Fibroblast of skin of right biceps (primary cell): ENCODE measurements around the gene GFY.
"Not testable (repeated sequence)": the region's sequence is repeated elsewhere in the genome, so short reads cannot be mapped to it uniquely, and the experiment has no call there.

ENCODE experiments used
- DNase-seq: peaks from one replicate; pipeline ENCODE4 v3.0.0-alpha.2; 2013

GFY gene

DNA sequence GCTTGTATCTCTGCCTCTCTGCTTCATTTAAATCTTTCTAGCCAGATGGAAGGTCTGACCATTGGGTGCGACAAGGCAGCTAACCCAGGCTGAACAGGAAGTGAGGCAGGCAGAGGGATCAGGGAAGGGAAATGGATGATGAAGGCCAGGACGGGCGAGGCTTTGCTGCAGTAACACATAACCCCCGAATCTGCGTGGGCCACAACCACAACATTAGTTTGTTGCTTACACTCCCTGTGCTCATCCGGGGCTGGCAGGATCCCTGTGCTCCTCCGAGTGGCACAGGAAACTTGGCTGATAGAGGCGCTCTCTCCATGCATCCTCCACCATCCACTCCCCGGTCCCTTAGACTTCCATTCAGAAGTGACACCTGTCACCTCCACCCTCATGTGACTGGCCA lies 47.7 kb downstream of the GFY start:
- no peak for DNase-seq

DNA sequence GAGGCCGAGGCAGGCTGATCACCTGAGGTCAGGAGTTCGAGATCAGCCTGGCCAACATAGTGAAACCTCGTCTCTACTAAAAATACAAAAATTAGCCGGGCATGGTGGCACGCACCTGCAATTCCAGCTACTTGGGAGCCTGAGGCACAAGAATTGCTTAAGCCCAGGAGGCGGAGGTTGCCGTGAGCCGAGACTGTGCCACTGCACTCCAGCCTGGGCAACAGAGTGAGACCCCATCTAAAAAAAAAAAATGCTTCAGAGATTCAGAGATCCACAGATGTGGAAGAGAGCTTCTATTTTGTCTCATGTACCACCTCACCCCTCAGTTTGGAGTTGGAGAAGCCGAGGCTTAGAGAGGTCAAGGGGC lies 48.3 kb downstream of the GFY start:
- not testable (repeated sequence) for DNase-seq

DNA sequence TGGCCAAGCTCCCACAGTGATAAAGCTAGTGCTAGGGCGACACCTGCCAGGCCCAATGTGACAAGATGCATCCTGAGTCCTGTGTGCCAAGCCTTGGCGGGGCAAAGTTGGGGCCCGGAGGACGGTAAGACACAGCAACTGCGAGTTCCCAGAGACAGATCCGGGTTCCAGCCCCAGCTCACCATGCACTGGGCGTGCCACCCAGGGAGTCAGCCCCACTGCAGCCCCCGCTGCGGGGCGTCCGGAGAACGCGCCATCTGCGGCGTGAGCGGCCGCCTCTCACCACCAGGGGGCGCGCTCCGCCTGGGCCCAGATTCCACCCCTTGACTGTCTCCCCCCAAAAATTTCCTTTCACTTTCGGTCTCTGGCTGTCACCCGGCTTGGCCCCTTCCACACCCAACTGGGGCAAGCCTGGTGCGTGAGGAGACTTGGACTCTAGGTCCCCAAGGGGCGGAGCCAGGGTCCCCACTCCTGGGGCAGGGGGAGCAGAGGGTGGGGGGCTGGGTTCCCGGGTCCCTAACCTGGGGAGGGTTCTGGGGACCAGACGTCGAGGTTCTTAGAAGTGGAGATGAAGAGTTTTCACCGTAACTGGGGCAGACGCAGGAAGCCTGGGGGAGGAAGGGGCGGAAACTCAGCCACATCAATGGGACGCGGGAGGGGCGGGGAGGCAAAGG lies 48.8 kb downstream of the GFY start, which contains the start of gene FLT3LG:
FLT3LG (plus strand) TSS at position 348 of the 674 bp plus-strand sequence. CDS start 425 bp downstream, outside the sequence.
- DNase-seq = peak; percentile 77

DNA sequence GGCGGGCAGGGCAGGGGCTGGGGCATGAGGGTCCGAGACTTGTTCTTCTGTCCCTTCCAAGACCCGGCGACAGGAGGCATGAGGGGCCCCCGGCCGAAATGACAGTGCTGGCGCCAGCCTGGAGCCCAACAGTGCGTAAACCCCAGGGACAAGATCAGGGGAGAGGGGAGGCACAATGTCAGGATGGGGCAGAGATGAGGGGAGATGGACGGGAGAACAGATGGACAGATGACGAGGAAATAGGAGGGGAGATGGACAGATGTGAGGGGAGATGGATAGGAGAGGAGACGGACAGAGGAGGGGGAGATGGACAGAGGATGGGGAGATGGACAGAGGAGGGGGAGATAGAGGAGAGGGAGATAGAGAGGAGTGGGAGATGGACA lies 49.3 kb downstream of the GFY start:
- no peak for DNase-seq

DNA sequence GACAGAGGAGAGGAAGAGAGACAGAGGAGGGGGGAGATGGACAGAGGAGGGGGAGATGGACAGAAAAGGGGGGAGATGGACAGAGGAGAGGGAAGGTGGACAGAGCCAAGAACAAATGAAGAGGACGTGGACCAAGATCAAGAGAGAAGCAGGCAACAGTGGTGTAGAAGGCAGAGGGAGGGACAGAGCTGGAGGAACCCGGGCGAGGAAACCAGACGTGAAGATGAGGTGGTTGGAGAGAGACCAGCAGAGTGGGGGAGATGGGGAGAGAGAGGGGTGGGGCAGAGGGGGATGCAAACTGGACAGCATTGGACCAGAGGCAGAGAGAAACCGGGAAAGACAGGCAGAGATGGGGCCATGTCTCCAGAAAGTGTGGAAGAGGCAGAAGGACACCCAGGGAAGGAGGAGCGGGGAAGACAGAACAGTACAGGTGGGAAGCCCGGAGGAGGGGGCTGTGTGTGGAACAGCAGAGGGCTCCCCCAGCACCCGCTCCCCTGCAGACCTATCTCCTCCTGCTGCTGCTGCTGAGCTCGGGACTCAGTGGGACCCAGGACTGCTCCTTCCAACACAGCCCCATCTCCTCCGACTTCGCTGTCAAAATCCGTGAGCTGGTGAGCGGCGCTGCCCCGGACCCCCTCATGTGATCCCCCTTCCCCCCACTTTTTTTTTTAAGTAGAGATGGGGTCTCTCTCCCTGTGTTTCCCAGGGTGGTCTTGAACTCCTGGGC lies 50.2 kb downstream of the GFY start:
- DNase-seq = no peak

DNA sequence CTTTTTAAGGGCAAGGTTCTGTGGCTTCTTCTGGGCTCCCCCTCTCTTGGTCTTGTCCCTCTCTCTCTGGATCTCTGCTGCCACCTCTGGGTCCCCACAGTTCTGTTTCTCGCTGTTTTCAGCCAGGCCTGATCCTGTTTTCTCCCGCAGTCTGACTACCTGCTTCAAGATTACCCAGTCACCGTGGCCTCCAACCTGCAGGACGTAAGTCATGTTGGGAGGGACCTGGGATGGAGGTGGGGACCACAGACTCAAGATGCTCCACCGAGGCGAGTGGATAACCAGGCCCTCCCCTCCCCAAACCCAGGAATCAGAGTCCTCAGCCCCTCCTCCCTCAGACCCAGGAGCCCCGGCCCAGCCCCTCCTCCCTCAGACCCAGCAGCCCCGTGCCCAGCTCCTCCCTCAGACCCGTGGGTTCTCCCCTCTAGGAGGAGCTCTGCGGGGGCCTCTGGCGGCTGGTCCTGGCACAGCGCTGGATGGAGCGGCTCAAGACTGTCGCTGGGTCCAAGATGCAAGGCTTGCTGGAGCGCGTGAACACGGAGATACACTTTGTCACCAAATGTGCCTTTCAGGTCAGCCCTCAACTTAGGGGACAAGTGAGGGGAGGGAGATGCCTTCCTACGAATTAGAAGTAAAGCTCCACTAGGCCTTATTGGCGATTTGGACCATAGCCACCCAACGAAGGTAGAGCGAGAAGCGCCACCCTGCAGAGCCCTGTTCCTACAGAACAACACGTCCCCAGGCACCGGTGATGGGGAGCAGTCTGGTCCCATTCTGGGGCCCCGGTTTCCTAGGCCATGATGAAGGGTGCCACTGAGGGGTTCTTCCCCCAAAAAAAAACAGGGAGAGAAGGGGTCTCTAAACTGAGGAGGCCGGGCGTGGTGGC lies 51.0 kb downstream of the GFY start:
- DNase-seq = no peak
